ENCODE data around the gene MORN4. TPM values are rescaled to one million over a fixed set of nuclear protein-coding genes. Genes with fewer than 3 reads are reported as not detected.

Gene MORN4
- total and polyA plus RNA-seq, 8 donors, result 4.1 to 21.1 (median 15.0) TPM

GRCh38 chr10:97635577-97635976 lies 2.3 kb upstream of the MORN4 start:
- H3K27ac ChIP-seq, result no peak overlapping the region
- peaks cover 3 to 5% of the 10 kb centered on the region in 2 donors for H3K4me1 ChIP-seq
- no peaks in the 10 kb centered on the region for H3K36me3 ChIP-seq
- DNase-seq (no peak), ATAC-seq (no peak)
- H3K4me3 ChIP-seq, result no peak overlapping the region
- intact Hi-C loops (cut with DNase I), result no loop called here
- H3K9me3 ChIP-seq, result no peaks in the 10 kb centered on the region
- TF ChIP-seq CTCF (IDR thresholded peaks at IDR 0.05), result no peak
- no peaks in the 10 kb centered on the region for H3K27me3 ChIP-seq

DNA sequence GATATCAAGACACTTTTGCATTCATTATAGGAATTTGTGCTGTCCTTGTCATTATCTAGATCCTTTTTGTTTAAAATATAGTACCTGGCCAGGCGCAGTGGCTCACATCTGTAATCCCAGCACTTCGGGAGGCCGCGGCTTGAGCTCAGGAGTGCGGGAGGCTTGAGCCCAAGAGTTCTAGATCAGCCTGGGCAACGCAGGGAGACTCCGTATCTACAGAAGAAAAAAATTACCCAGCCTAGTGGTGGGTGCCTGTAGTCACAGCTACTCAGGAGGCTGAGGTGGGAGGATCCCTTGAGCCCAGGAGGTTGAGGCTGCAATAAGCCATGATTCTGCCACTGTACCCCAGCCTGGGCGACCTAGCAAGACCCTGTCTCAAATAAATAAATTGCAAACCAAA lies 621 bp upstream of the MORN4 start:
- ATAC-seq (peak; percentile 55), DNase-seq (no peak)
- no peaks in the 10 kb centered on the region for H3K36me3 ChIP-seq
- TF ChIP-seq CTCF (IDR thresholded peaks at IDR 0.05), result peak; percentile 23 to 29
- H3K27me3 ChIP-seq, result no peaks in the 10 kb centered on the region
- H3K27ac ChIP-seq, result peak overlapping the region in 1 of 2 donors; percentile 58
- peak overlapping the region; percentile 69 to 70 for H3K4me3 ChIP-seq
- intact Hi-C loops (cut with DNase I), result no loop called here
- peaks cover 3 to 5% of the 10 kb centered on the region in 2 donors for H3K4me1 ChIP-seq
- no peaks in the 10 kb centered on the region for H3K9me3 ChIP-seq

- ATAC-seq, result no peak
- Histone ChIP-seq H3K36me3 (no peaks in the 10 kb centered on the region), H3K27ac (no peak overlapping the region), H3K4me3 (no peak overlapping the region), H3K27me3 (no peaks in the 10 kb centered on the region), H3K4me1 (peaks cover 3 to 5% of the 10 kb centered on the region in 2 donors), H3K9me3 (no peaks in the 10 kb centered on the region)
- DNase-seq, result no peak
- intact Hi-C loops (cut with DNase I), result no loop called here
- TF ChIP-seq CTCF (IDR thresholded peaks at IDR 0.05), result no peak
Measured at GRCh38 chr10:97631098-97631497, 2.2 kb downstream of the MORN4 start.

DNA sequence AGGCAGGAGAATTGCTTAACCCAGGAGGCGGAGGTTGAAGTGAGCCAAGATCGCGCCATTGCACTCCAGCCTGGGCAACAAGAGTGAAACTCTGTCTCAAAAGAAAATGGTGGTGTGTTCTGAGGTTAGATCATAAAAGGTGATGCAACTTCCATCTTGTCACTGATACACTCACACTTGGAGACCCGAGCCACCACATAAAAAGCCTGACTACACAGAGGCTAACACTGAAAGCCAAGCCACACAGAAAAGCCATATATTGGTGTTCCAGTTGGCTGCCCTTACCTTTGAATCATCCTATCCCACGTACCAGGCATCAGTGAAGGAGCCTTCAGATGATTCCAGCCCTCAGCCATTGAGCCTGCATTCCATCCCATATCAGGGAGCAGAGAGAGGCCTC lies 4.0 kb downstream of the MORN4 start:
- H3K27me3 ChIP-seq, result no peaks in the 10 kb centered on the region
- intact Hi-C loops (cut with DNase I), result no loop called here
- H3K27ac ChIP-seq, result no peak overlapping the region
- no peak for TF ChIP-seq CTCF (IDR thresholded peaks at IDR 0.05)
- no peak overlapping the region for H3K4me3 ChIP-seq
- ATAC-seq (no peak), DNase-seq (no peak)
- H3K36me3 ChIP-seq, result no peaks in the 10 kb centered on the region
- peaks cover 3 to 5% of the 10 kb centered on the region in 2 donors for H3K4me1 ChIP-seq
- H3K9me3 ChIP-seq, result no peaks in the 10 kb centered on the region

DNA sequence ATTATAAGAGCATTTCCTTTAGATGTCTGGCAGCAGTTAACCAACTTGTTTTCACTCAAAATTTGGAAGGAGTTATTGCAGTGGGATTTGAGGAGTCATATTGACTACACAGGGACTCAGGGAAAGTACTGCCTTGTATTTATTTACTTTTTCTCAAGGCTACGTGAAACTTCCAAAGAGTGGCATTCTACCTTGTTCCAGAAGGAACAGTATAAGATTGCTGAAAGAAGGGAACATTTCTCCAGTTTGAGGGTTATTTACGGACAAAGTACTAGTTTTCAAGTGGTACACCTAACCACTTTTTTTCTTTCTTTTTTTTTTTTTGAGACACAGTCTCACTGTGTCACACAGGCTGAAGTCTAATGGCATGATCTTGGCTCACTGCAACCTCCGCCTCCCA lies 5.1 kb downstream of the MORN4 start:
- H3K9me3 ChIP-seq, result no peaks in the 10 kb centered on the region
- no peak overlapping the region for H3K27ac ChIP-seq
- H3K27me3 ChIP-seq, result no peaks in the 10 kb centered on the region
- TF ChIP-seq CTCF (IDR thresholded peaks at IDR 0.05), result no peak
- peaks cover 3 to 5% of the 10 kb centered on the region in 2 donors for H3K4me1 ChIP-seq
- no peaks in the 10 kb centered on the region for H3K36me3 ChIP-seq
- peak in 1 of 4 donors; percentile 22 for DNase-seq
- intact Hi-C loops (cut with DNase I), result no loop called here
- H3K4me3 ChIP-seq, result no peak overlapping the region
- ATAC-seq, result peak; percentile 74

All from left lung (tissue), 10 donors.